ENCODE measurements around the gene PPP1R13L.

Gene PPP1R13L

DNA sequence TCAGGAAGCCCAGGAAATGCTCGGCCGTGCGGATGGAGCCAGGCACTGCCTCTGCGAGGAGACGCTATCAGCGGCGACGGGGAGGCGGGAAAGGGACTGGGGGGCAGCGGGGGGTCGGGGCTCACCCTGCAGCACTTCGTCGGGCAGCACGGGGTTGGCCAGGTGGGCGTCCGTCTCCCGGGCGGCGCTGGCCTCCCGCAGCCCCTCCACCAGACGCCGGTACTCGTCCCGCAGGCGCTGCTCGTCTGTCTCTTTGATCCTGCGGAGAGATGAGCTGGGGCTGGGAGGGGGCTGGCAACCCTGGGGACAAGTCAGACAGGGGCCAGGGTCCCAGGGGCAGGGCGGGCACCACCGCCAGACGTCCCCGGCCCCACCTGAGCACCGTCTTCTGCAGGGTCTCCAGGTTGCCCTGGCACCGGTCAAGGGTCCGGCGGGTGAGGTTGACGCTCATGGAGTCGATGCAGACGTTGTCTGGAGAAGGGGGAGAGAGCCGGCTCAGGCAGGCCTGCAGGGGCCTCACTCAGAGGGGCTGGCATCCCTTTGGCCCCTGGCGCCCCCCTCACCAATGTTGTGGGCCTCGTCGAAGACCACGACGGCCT lies 40.9 kb downstream of the PPP1R13L start:
- DNase-seq, result no peak

DNA sequence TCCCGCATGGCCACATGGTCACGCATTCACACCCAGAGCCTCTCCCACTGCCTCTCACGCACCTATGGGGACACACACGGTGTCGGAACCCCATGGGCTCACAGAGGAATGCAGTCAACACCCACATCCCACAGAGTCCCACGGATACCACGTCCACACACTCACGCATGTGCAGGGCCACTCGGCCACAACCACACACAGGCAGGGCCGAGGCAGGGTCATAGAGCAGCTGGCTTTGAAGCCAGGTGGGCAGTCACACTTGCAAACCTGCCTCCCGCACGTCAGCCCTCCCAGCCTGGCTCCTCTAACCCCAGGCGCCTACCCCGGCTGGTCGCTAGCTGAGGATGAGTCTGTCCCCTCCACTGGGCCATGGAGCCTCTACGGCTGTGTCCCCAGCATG lies 42.6 kb downstream of the PPP1R13L start:
- no peak for DNase-seq

DNA sequence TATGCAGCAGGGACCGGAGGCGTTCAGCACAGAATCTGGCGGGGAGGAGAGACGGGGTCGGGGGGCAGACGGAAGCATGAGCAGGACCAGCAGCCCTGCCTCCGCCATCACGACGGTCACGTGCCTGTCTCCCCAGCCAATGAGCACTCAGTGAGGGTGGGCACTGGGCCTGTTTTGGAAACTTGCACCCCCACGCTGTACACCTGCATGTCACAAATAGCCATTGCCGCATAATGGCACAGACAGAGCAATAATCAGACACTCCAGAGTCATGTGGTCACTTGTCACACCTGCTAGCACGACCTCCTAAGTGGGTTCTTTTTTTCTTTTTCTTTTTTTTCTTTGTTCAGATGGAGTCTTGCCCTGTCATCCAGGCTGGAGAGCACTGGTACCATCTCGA lies 43.3 kb downstream of the PPP1R13L start:
- no peak for DNase-seq

DNA sequence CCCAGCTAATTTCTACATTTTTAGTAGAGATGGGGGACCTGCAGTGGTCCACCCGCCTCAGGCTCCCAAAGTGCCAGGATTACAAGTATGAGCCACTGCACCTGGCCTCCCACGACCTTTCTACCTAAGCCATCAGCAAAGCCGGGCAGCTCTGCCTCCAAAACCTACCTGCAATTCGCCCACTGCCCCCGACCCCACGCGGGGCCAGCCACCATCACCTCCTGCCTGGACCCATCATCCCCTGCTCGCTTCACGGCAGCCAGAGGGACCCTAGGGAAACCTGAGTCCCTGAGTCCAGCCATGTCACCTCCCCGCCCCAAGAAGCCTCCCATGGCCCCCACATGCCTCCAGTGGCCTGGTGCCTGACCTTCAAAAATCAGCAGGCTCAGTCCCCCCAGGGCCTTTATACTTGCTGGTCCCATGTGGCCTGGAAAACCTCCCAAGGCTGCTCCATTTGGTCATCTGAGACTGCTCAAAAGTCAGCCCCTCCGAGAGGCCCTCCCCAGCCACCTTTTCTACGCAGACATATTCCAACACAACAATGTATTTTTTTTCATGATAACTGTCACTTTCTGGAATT lies 46.6 kb downstream of the PPP1R13L start:
- no peak for DNase-seq

DNA sequence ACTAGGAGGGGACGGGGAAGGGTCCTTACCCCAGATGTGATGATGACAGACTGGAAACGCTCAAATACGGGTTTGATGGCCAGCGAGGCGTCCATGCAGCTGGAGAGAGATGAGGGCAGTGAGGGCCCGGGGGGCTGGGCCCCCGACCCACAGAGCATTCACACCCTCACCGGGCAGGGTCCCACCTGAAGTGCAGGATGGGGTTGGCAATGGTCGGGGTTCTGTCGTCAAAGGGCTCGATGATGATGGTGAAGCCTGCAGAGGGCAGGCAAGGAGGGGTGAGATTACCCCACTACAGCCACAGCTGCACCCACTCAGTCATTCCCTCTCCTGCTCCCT lies 47.5 kb downstream of the PPP1R13L start:
- no peak for DNase-seq

DNA sequence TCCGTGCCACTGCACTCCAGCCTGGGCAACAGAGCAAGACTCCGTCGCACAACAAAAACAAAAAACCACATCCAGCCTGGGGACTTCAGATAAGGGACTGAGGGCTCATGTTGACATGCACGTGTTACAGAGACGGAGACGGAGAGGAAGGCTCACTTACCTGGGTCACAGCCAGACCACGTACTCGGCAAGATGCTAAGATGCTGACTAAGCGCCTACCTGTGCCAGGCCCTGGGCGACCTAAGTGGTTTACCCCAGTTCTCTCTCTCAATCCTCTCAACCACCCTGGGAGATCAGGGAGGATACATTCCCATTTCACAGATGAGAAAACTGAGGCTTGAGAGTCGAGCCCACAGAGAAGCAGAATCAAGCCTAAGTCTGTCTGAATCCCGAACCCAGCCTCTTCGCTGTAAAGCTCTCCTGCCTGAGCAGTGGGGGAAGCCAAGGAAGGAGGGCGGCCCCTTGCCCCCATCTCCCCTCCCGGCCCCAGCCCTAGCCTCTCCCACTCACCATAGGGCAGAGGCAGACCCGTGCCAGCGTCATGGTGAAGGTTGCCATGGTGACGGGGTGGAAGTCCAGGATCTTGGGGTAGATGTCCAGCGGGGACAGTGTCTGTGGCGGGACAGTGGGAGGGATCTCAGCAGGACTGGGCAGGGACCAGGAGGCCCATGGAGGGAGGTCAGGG lies 48.0 kb downstream of the PPP1R13L start:
- no peak for DNase-seq

- no peak for DNase-seq
Measured at GRCh38 chr19:45355910-45356309, 49.0 kb downstream of the PPP1R13L start.

DNA sequence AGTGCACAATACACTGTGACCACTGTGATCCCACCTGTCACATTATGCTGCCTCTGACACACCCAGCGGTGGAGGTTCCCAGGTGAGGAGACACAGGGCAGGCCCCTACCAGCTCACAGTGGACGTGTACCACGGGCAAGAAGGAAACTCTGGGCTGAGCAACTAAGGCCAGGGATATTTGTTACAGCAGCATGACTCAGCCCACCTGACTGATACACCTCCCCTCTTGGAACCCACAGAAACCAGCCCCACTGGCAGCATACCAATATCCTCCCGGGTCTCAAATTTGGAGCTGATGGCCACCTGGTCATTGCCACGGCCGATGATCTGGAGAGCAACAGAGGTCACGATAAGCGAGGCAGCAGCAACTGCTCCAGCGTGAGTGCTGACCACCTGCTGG lies 49.5 kb downstream of the PPP1R13L start:
- DNase-seq, result no peak

GRCh38 chr19:45354241-45354842 lies 50.5 kb downstream of the PPP1R13L start:
- DNase-seq, result no peak

DNA sequence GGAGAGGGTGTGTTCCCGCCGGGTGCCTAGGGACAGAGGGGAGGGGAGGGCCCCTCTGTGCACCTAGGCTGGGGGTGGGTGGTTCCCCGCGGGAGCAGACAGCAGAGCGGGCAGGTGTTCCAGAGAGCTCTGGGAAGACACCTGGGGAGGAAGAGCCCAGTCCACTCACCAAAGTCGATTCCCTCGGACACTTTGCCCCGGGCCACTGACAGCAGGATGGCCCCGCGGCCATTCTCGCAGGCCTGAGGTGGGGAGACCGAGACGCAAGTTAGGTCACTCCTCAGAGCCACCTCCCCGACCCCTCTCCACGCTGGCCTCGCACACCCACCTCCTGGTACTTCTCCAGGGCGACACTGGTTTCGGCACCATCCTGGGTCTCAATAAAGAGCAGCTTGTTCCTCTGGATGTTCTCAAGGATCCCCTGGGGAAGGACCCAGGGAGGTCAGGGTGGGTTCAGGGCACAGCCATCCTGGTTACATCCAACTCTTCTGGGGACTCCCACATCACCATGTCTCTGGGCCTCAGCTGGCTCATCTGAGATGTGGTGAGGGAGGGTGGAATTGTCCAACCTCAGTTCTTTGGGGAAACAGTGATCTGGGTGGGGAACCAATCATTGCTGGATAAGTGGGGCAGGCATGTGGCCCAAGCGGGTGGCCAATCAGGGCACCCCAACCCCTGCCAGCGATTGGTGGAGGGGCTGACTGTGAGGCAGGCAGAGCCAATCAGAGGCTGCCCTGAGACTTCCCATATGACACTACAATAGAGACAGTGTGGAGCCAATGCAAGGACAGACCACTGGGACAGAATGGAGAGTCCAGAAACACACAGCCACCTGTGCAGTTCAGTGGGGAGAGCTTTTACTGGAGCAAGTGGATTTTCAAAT lies 51.7 kb downstream of the PPP1R13L start:
- no peak for DNase-seq

DNA sequence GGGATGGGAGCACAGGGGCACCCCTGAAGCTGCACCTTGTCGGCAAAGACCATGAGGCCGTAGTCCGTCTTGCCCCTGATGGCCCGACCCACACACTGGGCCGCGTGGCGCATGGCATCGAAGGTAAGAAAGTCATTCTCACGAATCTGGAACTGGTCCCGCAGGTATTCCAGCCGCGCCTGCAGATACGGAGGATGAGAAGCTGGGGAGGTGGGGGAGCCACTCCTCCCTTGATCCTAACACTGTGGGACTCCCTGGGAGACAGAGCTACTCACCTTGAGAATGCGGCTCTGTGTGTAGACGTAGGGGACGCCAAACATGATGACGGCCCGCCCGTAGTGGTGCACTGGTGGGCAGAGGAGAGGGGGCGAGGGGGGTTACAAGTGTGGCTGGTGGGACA lies 52.4 kb downstream of the PPP1R13L start:
- DNase-seq, result no peak

DNA sequence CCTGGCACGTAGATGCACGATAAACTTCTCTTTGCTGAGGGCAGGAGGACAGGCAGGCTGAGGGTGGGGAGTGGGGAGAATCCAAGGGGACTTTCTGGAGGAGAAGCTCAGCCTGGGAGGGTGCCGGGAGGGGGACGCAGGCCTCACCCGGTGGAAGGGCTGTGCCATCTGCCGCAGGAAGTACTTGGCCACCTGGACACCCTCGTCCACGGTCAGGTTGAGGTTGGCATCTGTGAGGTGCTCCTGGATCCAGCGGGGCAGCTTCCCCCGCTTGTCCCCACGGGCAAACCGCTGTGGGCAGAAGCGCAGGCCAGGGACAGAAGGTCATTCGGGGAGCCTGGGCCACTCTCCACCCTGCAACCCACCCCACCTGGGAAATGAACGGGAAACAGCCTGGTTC lies 52.8 kb downstream of the PPP1R13L start:
- no peak for DNase-seq

DNA sequence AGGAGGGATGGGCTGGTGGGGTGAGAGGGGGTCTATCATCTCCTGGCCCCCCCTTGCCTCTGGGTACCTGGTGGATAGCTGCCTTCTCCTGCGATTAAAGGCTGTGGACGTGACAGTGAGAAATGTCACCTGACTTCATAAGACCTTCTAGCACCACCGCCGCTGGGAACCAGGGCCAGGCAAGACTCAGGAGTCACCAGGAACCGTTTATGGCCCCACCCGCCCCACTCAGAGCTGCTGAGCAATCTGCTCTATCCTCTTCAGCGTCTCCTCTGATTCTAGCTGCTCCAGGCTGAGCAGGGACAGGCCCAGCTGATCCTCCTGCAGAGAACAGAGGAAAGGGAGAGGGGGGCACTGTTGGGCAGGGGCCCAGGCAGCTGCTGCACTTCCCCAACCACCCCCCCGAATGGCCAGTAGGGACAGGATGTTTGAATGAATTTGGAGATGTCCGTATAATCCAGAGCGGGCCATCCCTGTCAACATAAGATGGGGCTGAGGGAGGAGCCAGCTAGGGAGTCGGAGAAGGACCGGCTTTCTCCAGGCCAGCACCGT lies 53.4 kb downstream of the PPP1R13L start:
- DNase-seq, result no peak

GRCh38 chr19:45350477-45351058 lies 54.3 kb downstream of the PPP1R13L start:
- DNase-seq, result no peak

GRCh38 chr19:45349430-45349941 lies 55.4 kb downstream of the PPP1R13L start:
- no peak for DNase-seq

- no peak for DNase-seq
Measured at GRCh38 chr19:45349126-45349415, 55.8 kb downstream of the PPP1R13L start.

DNA sequence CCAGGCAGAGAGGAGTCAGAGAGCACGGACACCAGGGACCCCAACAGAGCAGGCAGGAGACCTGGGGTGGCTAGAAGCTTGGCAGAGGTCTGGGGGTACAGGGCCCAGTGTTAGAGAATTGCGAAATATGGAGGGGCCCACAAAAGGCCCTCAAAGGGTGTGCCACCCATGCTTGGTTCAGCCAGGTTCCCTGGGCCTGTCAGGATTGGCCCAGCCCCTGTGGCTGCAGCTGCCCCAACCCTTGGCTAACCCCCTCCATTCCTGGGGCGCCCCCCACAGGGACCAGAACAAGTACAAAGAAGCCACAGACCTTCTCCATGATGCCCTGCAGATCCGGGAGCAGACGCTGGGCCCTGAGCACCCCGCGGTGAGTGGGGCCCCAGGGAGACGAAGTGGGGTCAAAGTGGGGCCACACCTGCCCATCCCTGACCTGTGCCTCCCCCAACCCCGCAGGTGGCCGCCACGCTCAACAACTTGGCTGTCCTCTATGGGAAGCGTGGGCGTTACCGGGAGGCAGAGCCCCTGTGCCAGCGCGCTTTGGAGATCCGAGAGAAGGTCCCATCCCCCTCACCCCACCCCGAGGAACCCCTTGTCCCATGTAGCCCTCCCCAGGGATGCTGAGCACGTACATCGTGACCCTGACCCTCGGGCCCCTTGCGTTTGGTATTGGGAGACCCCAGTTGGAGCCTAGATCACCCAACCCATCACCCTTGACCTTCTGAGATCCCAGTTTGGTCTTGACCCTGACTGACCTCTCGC lies 56.3 kb downstream of the PPP1R13L start:
- DNase-seq, result no peak

DNA sequence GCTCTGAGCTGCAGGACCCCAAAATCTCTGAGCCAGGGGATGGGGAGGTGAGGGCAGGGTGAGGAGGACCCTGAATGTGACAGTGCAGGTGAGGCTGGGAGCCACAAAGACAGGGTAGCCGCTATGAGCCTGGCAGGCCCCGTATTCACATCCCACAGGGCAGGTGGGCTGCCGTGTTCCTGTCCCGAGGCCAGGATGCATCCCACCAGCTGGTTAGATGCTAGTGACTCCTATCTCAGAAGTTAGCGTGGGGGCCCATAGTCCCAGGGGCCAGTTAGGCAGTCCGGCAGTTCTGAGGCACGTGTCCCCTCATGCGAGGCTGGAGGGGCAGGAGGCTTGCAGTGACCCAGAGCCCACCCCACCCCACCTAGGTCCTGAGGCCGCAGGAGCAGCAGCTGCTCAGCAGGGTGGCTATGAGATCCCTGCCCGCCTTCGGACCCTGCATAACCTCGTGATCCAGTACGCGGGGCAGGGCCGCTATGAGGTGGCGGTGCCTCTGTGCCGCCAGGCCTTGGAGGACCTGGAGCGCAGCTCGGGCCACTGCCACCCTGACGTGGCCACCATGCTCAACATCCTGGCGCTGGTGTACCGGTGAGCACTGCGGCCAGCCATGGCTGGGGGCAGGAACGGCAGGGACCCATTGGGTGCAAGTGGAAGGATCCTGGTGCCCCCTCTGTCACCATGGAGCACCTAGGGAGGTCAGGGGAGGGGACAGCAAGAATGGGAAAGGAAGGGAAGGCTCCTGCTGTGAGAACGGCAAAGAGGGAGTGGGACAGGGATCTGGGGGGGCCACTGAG lies 57.1 kb downstream of the PPP1R13L start:
- DNase-seq, result no peak

DNA sequence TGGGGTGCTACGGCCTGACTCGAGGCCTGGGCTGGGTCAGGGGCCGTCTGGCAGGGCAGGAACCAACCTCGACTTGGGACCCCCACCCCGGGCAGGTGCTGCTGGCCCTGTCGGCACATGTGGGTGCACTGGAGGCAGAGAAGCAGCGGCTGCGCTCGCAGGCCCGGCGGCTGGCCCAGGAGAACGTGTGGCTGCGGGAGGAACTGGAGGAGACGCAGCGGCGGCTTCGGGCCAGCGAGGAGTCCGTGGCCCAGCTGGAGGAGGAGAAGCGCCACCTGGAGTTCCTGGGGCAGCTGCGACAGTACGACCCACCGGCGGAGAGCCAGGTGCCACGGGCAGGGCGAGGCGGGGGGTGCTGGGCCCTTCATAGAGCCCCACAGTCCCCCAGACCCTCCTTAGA lies 58.4 kb downstream of the PPP1R13L start:
- DNase-seq, result no peak

- DNase-seq, result no peak
Measured at GRCh38 chr19:45345506-45345860, 59.4 kb downstream of the PPP1R13L start.

All from stimulated activated CD4-positive, alpha-beta T cell treated with anti-CD3 and anti-CD28 coated beads, Interleukin-2, amount 100 ng/mL, for 24 hours (primary cell).